CD4-positive, alpha-beta memory T cell (primary cell): Measurements from ENCODE around the gene REC114. TPM values are rescaled to one million over a fixed set of nuclear protein-coding genes. Genes with fewer than 3 reads are reported as not detected.
"Not testable (repeated sequence)": the region's sequence is repeated elsewhere in the genome, so short reads cannot be mapped to it uniquely, and the experiment has no call there.

Experiments used
- CTCF ChIA-PET: fragments of 350-600 bp; sonication (Branson Sonifier 250); formaldehyde crosslinking; loops from one replicate; lab custom pipeline; 2021; ENCODE audit warnings: inconsistent platforms; ENCODE audit not compliant: partially characterized antibody; lab: Charles Lee
- POLR2A ChIA-PET: fragments of 350-600 bp; sonication (Branson Sonifier 250); formaldehyde crosslinking; loops from one replicate; lab custom pipeline; 2021; ENCODE audit not compliant: partially characterized antibody; lab: Charles Lee
- DNase-seq, 5 donors: peaks; one replicate each; pipeline versions ENCODE4 v3.0.0 to v3.0.0-alpha.2; 2020 to 2022; ENCODE audit warnings: mixed read lengths in 1 of 5
- H3K27ac ChIP-seq: one replicate; pipeline ENCODE4 v1.7.0; 2013; ENCODE audit warnings: low read depth, low read length
- H3K27me3 ChIP-seq: 2 replicates; pipeline ENCODE4 v1.7.0; 2013; ENCODE audit warnings: mild to moderate bottlenecking, low read length, moderate library complexity; ENCODE audit not compliant: insufficient read depth
- H3K36me3 ChIP-seq: 2 replicates; pipeline ENCODE4 v1.7.0; 2013; ENCODE audit warnings: mild to moderate bottlenecking, low read length, moderate library complexity; ENCODE audit not compliant: insufficient read depth
- H3K4me1 ChIP-seq: 2 replicates; pipeline ENCODE4 v1.7.0; 2013; ENCODE audit warnings: mild to moderate bottlenecking, low read length, moderate library complexity; ENCODE audit not compliant: insufficient read depth
- H3K4me3 ChIP-seq, 2 donors: one replicate each; pipeline ENCODE4 v1.7.0; 2013; ENCODE audit warnings: low read length in 2 of 2, mild to moderate bottlenecking in 1 of 2
- H3K9me3 ChIP-seq, 2 donors: one replicate each; pipeline ENCODE4 v1.7.0; 2013; ENCODE audit warnings: low read length in 2 of 2, control low read depth in 1 of 2; ENCODE audit not compliant: control insufficient read depth in 1 of 2
- H3K27ac Mint-ChIP-seq, 7 donors: one replicate each; pipeline ENCODE4 v1.8.0; 2020 to 2021; ENCODE audit warnings: mixed read lengths in 7 of 7, mild to moderate bottlenecking in 6 of 7, inconsistent platforms in 3 of 7, moderate library complexity in 3 of 7
- H3K27me3 Mint-ChIP-seq, 2 donors: one replicate each; pipeline ENCODE4 v1.8.0; 2020 to 2021; ENCODE audit warnings: mixed read lengths in 2 of 2
- H3K36me3 Mint-ChIP-seq, 2 donors: one replicate each; pipeline ENCODE4 v1.8.0; 2020 to 2021; ENCODE audit warnings: mixed read lengths in 2 of 2, inconsistent platforms in 1 of 2, mild to moderate bottlenecking in 1 of 2
- H3K4me1 Mint-ChIP-seq, 4 donors: one replicate each; pipeline ENCODE4 v1.8.0; 2020 to 2021; ENCODE audit warnings: mixed read lengths in 4 of 4, mild to moderate bottlenecking in 1 of 4
- H3K4me3 Mint-ChIP-seq, 8 donors: one replicate each; pipeline ENCODE4 v1.8.0; 2020 to 2021; ENCODE audit warnings: mixed read lengths in 8 of 8, mild to moderate bottlenecking in 7 of 8, moderate library complexity in 6 of 8, inconsistent platforms in 3 of 8
- H3K9me3 Mint-ChIP-seq, 8 donors: one replicate each; pipeline ENCODE4 v1.8.0; 2020 to 2021; ENCODE audit warnings: mixed read lengths in 8 of 8, mild to moderate bottlenecking in 5 of 8, inconsistent platforms in 3 of 8, moderate library complexity in 1 of 8
- intact Hi-C: fragments of 100-400 bp; cut with micrococcal nuclease; formaldehyde crosslinking; loops from one replicate; pipeline ENCODE4 v1.15.1; 2023
- polyA plus RNA-seq, 2 donors: library from polyadenylated mRNA; unstranded; fragments of 300-500 nt; fragmentation: Illumina TruSeq; gene quantifications; one replicate each; pipeline ENCODE4 v1.2.3, GENCODE V29; 2021
- total RNA-seq, 2 experiments: library from RNA; stranded (reverse); gene quantifications; one replicate each; pipeline ENCODE4 v1.2.3, GENCODE V29; 2021

The REC114 gene
- total and polyA plus RNA-seq, 4 experiments from 2014 or later: not detected

DNA sequence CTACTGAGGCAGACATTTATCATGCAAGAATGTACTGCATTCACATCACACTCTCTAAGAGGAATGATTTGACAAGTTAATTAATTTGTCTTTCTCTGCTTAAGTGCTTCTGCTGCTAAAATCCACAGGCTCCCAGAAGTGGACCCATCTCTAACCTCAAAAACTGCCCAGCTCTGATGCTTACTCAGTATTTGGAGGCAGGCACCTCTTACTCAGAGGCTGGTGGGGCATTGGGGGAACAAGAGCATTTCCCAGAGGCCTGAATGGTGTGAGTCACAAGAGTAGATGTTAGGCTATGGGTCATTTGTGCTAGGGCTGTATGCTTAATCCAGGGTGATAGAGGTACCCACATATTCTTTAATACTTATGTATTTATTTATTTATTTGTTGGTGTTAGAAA lies 39.8 kb upstream of the REC114 start:
- no peaks in the 10 kb centered on the region for H3K36me3 ChIP-seq
- no peak overlapping the region for H3K4me3 ChIP-seq
- Mint-ChIP-seq H3K4me1 (no peaks in the 10 kb centered on the region), H3K27ac (no peak overlapping the region), H3K4me3 (no peak overlapping the region), H3K9me3 (peaks cover 0 to 4% (median 0%) of the 10 kb centered on the region in 8 donors), H3K36me3 (no peaks in the 10 kb centered on the region), H3K27me3 (peaks cover 2 to 4% of the 10 kb centered on the region in 2 donors)
- no peaks in the 10 kb centered on the region for H3K27me3 ChIP-seq
- POLR2A ChIA-PET: no interaction called here
- intact Hi-C loops: no loop called here
- no peaks in the 10 kb centered on the region for H3K4me1 ChIP-seq
- CTCF ChIA-PET: no interaction called here
- H3K9me3 ChIP-seq: no peaks in the 10 kb centered on the region
- H3K27ac ChIP-seq: no peak overlapping the region
- no peak for DNase-seq

DNA sequence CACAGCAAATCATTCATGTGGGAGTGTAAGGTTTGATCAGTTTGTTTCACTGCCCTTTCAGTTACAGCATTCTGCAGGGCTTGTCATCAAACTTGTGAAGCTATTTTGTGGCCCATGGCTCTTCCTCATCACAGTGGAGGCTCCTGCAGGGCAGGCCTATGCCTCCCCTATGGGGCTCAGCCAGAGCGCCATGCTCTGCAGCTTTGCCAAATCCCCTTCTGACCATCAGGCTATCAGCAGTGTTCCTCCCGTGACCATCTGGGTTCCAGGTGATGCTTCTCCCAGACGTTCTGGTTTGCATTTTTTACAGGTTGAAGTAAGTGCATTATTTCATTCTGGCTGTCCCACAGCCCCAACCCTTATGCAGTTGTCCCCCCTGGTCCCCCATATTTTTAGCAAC lies 28.1 kb upstream of the REC114 start:
- Mint-ChIP-seq H3K27me3 (peaks cover 0 to 6% of the 10 kb centered on the region in 2 donors), H3K4me1 (no peaks in the 10 kb centered on the region)
- POLR2A ChIA-PET: no interaction called here

DNA sequence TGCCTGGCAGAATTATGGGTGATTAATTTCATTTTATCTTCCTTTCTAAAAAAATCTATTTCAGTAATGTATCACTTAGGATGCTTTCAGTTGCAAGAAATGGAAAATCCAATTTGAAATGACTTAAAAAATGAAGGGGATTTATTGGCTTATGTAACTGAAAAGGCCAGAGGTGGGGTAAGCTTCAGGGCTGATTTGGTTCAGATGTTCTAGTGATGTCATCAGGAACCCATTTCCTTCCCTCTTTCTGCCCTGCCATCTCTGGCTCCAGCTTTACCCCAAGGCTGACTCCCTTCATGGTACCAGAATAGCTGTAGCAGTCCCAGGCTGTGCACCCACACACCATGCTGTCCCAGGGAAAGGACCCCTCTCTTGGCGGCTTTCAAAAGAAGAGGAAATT lies 18.5 kb upstream of the REC114 start:
- Histone ChIP-seq H3K9me3 (no peaks in the 10 kb centered on the region), H3K27me3 (no peaks in the 10 kb centered on the region), H3K4me3 (no peak overlapping the region), H3K4me1 (peaks cover 4% of the 10 kb centered on the region), H3K36me3 (no peaks in the 10 kb centered on the region), H3K27ac (no peak overlapping the region)
- POLR2A ChIA-PET: no interaction called here
- Mint-ChIP-seq H3K4me3 (no peak overlapping the region), H3K36me3 (no peaks in the 10 kb centered on the region), H3K27me3 (peaks cover 6 to 12% of the 10 kb centered on the region in 2 donors), H3K4me1 (peaks cover 0 to 6% (median 6%) of the 10 kb centered on the region in 4 donors), H3K9me3 (peaks cover 0 to 2% (median 0%) of the 10 kb centered on the region in 8 donors), H3K27ac (no peak overlapping the region)
- intact Hi-C loops: no loop called here
- no peak for DNase-seq
- CTCF ChIA-PET: no interaction called here

More for the DNA sequence above, 28.1 kb upstream of the REC114 start:
- no peaks in the 10 kb centered on the region for H3K4me1 ChIP-seq
- no peak for DNase-seq
- Mint-ChIP-seq H3K36me3 (no peaks in the 10 kb centered on the region), H3K4me3 (no peak overlapping the region), H3K27ac (no peak overlapping the region), H3K9me3 (peaks cover 0 to 2% (median 0%) of the 10 kb centered on the region in 8 donors)
- no peaks in the 10 kb centered on the region for H3K27me3 ChIP-seq
- H3K4me3 ChIP-seq: no peak overlapping the region
- intact Hi-C loops: no loop called here
- CTCF ChIA-PET: no interaction called here
- no peaks in the 10 kb centered on the region for H3K9me3 ChIP-seq
- H3K36me3 ChIP-seq: no peaks in the 10 kb centered on the region
- no peak overlapping the region for H3K27ac ChIP-seq

DNA sequence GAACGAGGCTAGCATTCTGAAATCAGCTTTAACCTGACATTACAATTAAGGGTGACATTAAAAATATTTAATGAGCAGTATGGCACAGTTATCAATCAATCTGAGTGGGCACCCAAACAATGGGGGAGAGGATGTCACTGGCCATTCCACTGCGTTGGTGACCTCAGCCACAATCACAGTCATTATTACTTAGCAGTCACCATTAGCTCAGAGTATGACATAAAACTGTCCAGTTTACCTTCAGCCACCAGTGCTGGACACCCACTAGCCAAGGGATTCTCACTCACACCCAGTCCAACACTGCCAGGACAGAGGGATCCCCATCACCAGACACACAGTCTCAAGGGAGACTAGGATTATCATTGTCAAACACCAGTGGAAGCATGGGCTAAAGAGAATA lies 17.5 kb upstream of the REC114 start:
- Mint-ChIP-seq H3K4me1 (peaks cover 0 to 6% (median 6%) of the 10 kb centered on the region in 4 donors), H3K4me3 (no peak overlapping the region), H3K9me3 (peaks cover 0 to 2% (median 0%) of the 10 kb centered on the region in 8 donors), H3K27ac (no peak overlapping the region), H3K27me3 (peaks cover 4 to 12% of the 10 kb centered on the region in 2 donors), H3K36me3 (no peaks in the 10 kb centered on the region)
- no peaks in the 10 kb centered on the region for H3K27me3 ChIP-seq
- ChIA-PET CTCF (interaction anchor here (0.6 kb wide), 1 partner anchor 70 kb away, joined by 3 read pairs; no protein-coding TSS in a partner anchor), POLR2A (no interaction called here)
- peaks cover 4% of the 10 kb centered on the region for H3K4me1 ChIP-seq
- DNase-seq: no peak
- no peaks in the 10 kb centered on the region for H3K9me3 ChIP-seq
- H3K36me3 ChIP-seq: no peaks in the 10 kb centered on the region
- intact Hi-C loops: no loop called here
- no peak overlapping the region for H3K27ac ChIP-seq
- no peak overlapping the region for H3K4me3 ChIP-seq

DNA sequence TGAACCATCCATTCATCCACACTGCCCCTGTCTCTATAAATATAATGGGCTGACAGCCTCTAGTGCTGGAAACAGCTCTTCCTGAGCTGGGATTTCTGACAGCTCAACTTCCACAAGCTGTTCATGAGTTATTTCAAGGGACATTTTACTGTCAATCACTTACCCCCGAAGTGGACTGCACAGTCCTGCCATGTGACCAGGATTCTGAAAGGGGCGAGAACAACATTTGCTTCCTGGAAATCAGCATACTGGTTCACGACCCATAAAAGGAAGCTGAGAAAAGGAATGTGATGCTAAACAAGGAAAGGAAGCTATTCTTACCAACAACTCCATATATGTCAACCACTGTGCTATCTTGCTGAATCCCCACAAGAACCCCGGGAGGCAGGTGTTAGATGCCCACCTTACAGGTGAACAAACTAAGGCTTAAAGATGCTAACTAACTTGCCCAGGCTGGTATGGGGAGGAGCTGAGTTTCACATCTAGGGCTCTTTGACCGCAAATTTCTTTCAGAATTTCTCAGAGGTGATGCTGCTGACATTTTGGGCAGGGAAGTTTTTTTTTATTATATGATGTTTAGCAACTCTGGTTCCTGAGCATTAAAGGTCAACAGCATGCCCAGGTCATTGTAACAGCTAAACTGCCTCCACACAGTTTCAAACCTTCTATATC lies 16.5 kb upstream of the REC114 start:
- DNase-seq: no peak
- intact Hi-C loops: no loop called here
- Histone ChIP-seq H3K4me1 (peaks cover 4% of the 10 kb centered on the region), H3K9me3 (no peaks in the 10 kb centered on the region), H3K4me3 (no peak overlapping the region), H3K27me3 (no peaks in the 10 kb centered on the region), H3K36me3 (no peaks in the 10 kb centered on the region), H3K27ac (no peak overlapping the region)
- no peaks in the 10 kb centered on the region for H3K36me3 Mint-ChIP-seq
- no peak overlapping the region for H3K4me3 Mint-ChIP-seq
- CTCF ChIA-PET: interaction anchor here (0.6 kb wide), 1 partner anchor 69 kb away, joined by 3 read pairs; no protein-coding TSS in a partner anchor
- peaks cover 0 to 6% (median 6%) of the 10 kb centered on the region in 4 donors for H3K4me1 Mint-ChIP-seq
- H3K27ac Mint-ChIP-seq: no peak overlapping the region
- H3K9me3 Mint-ChIP-seq: peaks cover 0 to 2% (median 0%) of the 10 kb centered on the region in 8 donors
- POLR2A ChIA-PET: no interaction called here
- H3K27me3 Mint-ChIP-seq: peaks cover 4 to 9% of the 10 kb centered on the region in 2 donors

DNA sequence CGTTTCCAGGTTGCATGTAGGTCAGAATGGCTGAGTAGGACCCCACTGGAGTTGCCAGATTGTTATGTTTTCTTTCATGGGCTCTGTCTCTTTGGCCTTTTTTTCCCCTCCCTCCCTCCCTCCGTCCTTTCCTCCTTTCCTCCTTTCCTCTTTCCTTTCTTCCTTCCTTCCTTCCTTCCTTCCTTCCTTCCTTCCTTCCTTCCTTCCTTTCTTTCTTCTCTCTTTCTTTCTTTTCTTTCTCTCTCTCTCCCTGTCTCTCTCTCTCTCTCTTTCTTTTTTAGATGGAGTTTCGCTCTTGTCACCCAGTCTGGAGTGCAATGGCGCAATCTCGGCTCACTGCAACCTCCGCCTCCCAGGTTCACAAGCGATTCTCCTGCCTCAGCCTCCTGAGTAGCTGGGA lies 11.6 kb upstream of the REC114 start:
- H3K36me3 Mint-ChIP-seq, H3K27ac Mint-ChIP-seq, H3K9me3 Mint-ChIP-seq, H3K4me1 Mint-ChIP-seq, H3K4me1 ChIP-seq, DNase-seq, H3K27ac ChIP-seq, H3K36me3 ChIP-seq, CTCF ChIA-PET, H3K4me3 Mint-ChIP-seq, H3K27me3 Mint-ChIP-seq, H3K27me3 ChIP-seq, H3K4me3 ChIP-seq, H3K9me3 ChIP-seq, intact Hi-C loops: not testable (repeated sequence)
- POLR2A ChIA-PET: interaction anchor here (0.6 kb wide), 1 partner anchor 65 kb away, joined by 3 read pairs; no protein-coding TSS in a partner anchor

DNA sequence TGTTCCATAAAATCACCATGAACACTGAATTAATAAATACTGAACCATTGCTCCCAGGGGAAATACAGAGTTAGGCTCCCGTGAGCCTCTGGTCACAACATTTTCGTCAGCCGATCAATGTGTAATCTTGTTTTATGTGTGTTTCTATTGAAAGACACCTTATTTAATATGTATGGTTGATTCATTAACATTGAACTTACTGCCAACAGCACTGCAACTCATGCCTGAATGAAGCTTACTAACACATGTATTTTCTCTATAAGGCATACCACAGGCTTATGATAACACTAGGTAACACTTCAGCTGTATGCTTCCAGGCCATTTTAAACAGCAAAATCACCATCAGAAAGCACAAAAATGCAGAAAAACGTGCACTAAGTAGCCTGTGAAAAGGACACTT lies 9.1 kb upstream of the REC114 start:
- H3K4me1 Mint-ChIP-seq: peaks cover 0 to 4% (median 1%) of the 10 kb centered on the region in 4 donors
- CTCF ChIA-PET: no interaction called here
- H3K27ac ChIP-seq: no peak overlapping the region
- no peaks in the 10 kb centered on the region for H3K4me1 ChIP-seq
- H3K27ac Mint-ChIP-seq: no peak overlapping the region
- no peak for DNase-seq
- intact Hi-C loops: no loop called here
- H3K36me3 ChIP-seq: no peaks in the 10 kb centered on the region
- no peaks in the 10 kb centered on the region for H3K27me3 ChIP-seq
- H3K4me3 Mint-ChIP-seq: no peak overlapping the region
- peaks cover 12 to 16% of the 10 kb centered on the region in 2 donors for H3K27me3 Mint-ChIP-seq
- POLR2A ChIA-PET: no interaction called here
- H3K36me3 Mint-ChIP-seq: no peaks in the 10 kb centered on the region
- H3K9me3 Mint-ChIP-seq: peaks cover 0 to 2% (median 0%) of the 10 kb centered on the region in 8 donors
- no peaks in the 10 kb centered on the region for H3K9me3 ChIP-seq
- H3K4me3 ChIP-seq: no peak overlapping the region
